HCT116 (cell line): Measurements from ENCODE around the gene FCRL6.

Experiments used
- CTCF ChIP-seq, 3 experiments: fragments of 200-600 bp in 1 of 3; sonication (generic) in 1 of 3; IDR thresholded peaks in 2 of 3; conservative IDR thresholded peaks in 1 of 3; 2 replicates each; pipeline ENCODE4 v1.5.1; 2012 to 2017; ENCODE audit warnings: low read depth in 2 of 3, low read length in 2 of 3, antibody characterized with exemption in 1 of 3, borderline replicate concordance in 1 of 3, control low read depth in 1 of 3, mild to moderate bottlenecking in 1 of 3, mixed read lengths in 1 of 3, mixed run types in 1 of 3, moderate library complexity in 1 of 3; ENCODE audit not compliant: insufficient read depth in 1 of 3
- JUND ChIP-seq: IDR thresholded peaks from 2 replicates; pipeline ENCODE4 v1.6.1; 2012
- MAX ChIP-seq: IDR thresholded peaks from 2 replicates; pipeline ENCODE4 v1.6.1; 2012

- TF ChIP-seq CTCF (IDR thresholded peaks at IDR 0.05 in 2 of 3, conservative IDR thresholded peaks at IDR 0.05 in 1 of 3; ENCODE audit: borderline replicate concordance in 1 of 3, insufficient read depth in 1 of 3, low read depth in 2 of 3, low read length in 2 of 3) (no peak), JUND (no peak), MAX (no peak)
Measured at GRCh38 chr1:159845751-159846629, 43.8 kb downstream of the FCRL6 start.
